Measurements from ENCODE around the gene SHISA5.
"Not testable (repeated sequence)": the region's sequence is repeated elsewhere in the genome, so short reads cannot be mapped to it uniquely, and the experiment has no call there.

The SHISA5 gene

DNA sequence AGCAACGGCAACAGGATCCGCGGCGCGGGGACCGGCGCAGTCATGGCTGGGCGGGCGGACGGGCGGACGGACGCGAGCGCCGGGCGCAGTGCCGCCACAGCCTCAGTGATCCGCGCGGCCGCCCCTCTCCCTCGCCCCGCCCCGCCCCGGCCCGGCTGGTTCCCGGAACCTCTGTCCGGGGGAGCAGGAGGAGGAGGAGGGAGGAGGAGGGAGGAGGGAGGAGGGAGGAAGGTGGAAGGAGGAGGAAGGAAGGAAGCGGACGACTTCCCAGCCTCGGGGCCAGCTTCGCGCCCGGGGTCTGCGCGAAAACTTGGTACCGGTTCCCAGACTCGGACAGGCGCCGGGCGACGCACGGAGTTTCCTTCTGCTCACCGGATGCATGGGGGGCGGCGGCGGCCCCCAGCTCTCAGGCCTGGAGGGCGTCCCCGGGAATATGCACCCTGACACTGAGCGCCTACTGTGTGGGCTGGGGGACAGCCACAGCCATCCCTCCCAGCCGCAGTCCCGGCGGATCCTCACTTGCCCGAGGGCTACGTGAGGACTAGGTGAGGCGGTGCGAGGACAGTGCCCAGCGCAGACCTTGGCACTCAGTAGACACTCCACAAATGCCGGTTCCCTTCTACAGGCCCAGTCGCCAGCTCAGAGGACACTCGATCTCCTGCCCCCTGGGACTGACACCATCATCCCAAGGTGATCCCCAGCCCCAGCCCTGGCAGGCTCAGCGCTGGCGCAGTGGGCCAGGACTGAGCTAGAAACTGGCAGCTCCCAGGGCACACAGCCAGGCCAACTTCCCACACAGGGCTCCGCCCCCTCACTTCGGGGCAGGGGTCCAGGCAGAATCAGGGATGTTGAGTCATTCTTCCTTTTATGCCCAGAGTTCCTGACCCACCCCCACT is at the start of gene SHISA5:
SHISA5 (minus strand) TSS at position 124 of the 896 bp plus-strand sequence; CDS start at position 44, 80 bp downstream.
- peak within 1 kb of the TSS; percentile 66 for H3K4me3 ChIP-seq (ENCODE audit: low read depth, low read length)

DNA sequence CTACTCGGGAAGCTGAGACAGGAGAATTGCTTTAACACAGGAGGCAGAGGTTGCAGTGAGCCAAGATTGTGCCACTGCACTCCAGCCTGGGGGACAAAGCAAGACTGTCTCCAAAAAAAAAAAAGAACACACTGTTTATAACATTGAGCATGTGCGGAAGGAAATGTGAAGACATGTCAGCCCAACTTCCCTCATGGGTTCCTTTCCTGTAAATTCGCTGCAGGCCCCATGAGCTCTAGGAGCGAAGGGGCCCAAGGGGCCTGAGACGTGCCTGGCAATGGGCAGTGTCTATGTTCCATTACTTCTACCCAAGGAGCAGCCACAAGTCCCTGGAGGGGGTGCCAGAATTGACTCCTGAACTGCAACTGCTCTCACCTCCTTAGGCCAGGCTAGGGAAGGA is 49.4 kb upstream of the SHISA5 start:
- no peak overlapping the region for H3K4me3 ChIP-seq (ENCODE audit: low read depth, low read length)

DNA sequence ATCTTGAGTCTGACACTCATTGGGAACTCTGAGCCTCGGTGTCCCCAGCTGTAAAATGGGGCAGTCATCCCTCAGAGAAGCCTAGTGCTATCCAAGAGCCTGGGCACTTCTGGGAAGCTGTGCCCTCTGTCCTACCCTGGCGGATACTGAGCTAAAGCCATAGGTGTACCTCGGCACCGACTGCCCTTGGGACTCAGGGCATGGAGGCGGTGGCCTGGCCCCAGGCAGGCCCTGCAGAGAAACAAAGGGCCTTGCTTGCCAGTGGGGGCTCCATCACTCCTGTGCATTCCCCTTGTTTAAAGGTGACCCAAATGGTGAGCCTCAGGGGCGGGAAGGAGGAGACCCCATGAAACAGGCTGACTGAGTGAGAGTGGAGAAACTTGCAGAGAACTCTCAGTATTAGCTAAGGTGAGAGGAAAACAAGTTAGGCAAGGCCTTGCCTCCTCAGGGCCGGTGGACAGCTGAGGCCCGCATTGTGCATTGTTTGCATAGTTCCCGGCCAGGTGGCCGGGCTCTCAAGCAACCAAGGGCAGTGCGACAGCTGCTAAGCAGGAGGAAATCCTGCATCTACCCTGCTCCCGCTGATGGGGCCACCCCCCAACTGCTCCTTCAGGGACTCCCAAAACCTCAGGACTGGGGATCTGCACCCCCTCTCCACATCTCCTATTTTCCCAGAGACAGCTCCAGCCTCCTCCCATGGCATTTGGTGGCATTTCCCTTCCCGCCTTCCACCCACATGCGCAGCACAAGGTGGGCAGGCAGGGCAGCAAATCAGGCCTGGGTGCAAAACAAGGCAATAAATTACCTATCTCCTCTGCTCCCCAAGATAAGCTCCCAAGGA is 48.4 kb upstream of the SHISA5 start:
- H3K4me3 ChIP-seq (ENCODE audit: low read depth, low read length) = no peak overlapping the region

DNA sequence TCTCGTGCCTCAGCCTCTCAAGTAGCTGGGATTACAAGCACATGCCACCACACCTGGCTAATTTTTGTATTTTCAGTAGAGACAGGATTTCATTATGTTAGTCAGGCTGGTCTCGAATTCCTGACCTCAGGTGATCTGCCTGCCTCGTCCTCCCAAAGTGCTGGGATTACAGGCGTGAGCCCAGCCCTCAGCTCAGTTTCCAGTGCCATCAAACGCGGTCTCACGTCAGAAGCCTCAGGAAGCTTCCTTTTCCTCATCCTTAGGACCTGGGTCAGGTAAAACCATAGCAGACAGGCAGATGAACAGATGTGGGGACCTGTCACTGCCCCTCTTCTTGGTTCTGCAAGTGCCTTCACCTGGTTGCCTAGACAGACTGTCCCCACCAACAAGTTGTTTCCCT is 47.7 kb upstream of the SHISA5 start:
- not testable (repeated sequence) for H3K4me3 ChIP-seq (ENCODE audit: low read depth, low read length)

DNA sequence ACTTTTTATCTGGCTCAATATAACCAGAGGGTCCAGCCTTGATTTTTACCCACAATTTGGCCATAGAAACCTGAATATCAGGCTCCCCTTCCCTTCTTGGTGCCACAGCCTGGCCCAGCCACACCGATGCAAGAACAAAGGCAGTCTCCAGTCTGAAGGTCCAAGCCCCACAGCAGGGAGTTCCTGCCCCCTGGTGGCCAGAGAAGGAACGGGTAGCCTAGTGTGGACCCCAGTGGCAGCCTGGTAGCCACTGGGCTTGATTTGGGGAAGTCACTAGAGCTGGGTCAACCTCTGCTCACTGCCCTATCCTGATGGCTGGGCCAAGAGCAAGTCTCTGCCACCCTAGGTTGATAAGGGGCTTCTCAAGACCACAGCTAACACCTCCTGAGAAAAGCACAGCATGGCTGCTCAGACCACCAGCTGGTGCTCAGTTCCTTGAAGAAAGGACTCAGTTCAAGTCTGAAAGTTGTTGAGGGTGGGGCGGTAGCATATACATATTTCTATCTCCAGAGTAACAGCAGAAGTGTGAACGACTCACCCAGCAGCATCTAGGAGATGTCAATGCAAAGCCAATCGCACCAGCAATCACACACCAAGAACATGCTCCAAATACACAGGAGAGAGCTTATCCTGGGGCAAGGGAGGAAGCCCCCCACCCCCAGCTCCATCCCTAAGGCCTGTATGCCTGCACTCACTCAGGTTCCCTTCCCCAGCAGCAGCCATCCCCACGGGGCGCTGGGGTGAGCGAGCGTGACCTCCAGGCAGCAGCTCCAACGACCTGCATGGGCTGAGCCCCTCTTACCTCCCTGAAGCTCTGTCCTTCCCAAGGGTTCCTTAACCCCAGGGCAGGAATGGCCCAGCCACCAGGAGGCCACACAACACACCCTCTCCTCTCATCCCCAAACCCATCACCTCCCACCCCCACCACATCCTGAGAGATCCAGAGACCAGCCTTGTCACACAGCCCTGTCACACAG is 45.0 kb upstream of the SHISA5 start:
- no peak overlapping the region for H3K4me3 ChIP-seq (ENCODE audit: low read depth, low read length)

DNA sequence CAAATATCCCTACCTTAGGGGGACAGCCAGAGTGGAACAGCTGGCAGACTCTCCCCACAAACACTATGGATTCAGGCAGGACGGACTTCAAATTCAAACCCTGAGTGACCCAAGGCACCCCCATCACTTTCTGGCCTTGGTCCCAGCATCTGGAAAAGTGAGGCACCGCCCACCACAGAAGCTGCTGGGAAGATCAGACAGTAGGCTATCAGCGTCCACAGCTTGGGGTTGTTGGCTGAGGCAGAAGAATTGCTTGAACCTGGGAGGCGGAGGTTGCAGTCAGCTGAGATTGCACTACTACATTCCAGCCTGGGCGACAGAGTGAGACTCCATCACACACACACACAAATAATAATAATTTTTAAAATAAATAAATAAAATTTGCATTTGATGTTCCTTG is 44.2 kb upstream of the SHISA5 start:
- H3K4me3 ChIP-seq (ENCODE audit: low read depth, low read length) = no peak overlapping the region

DNA sequence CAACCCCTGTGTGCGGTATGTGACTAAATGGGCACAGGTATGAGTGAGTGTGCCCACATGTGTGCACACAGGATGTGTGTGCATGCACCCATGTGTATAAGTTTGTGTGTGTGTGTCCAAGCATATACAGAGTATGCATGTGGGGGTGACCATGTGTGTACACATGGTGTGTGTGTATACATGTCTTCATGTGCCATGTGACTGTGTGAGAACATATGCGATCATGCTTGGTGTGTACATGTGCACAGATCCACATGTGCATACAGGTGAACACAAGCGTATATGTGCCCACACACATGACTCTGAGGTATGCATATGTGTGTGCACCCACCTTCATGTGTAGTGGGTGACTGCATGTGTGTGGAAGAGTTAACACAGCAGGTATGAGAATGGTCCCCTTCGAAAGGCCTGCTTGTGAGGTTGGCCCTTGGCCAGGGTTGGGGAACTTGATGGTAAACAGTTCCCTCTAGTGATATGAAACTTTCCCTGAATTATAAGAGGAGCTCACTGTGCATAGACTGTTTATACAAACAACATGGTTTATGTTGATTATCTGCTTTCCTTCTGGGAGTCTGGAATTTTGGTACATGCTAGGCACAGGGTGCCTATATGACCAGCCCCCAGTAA is 42.3 kb upstream of the SHISA5 start:
- no peak overlapping the region for H3K4me3 ChIP-seq (ENCODE audit: low read depth, low read length)

GRCh38 chr3:48544141-48544540 is 40.2 kb upstream of the SHISA5 start:
- H3K4me3 ChIP-seq (ENCODE audit: low read depth, low read length) = no peak overlapping the region

GRCh38 chr3:48543271-48543866 is 39.4 kb upstream of the SHISA5 start:
- no peak overlapping the region for H3K4me3 ChIP-seq (ENCODE audit: low read depth, low read length)

DNA sequence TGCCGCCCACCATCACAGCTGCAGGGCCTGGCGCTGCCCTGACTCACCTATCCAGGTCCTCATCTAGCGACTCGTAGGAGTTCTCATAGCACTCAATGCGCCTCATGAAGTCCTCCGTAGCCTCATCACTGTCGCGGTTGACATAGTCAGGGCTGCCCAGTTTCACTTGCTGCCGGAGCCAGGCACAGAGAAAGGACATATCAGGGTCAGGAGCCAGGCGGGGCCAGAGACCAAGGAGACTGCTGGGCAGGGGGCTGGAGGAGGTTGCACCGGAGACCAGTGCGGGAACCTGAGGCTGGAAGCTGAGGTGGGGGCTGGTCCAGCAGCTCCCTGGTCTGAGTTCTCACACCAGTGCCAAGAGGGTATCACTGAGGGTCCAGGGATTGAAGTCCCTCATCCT is 34.5 kb upstream of the SHISA5 start:
- H3K4me3 ChIP-seq (ENCODE audit: low read depth, low read length) = no peak overlapping the region

DNA sequence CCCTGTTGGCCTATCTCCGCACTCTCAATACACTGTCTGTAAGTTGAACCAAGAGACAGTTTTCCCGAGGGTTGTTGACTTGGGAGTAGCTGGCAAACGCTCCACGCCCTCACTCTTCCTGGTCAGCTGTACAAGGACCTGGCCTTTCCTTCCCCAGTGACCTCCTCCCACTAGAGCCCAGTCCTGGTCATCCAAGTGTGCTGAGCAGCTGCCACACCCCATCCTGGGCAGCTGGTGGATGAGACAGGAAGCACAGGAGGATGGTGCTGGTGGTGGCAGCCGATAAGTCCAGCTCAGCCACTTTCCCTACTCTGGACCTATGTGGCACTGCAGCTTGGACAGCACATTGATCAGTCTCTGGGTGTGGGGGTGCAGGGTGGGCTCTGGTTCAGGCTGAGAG is 32.8 kb upstream of the SHISA5 start:
- H3K4me3 ChIP-seq (ENCODE audit: low read depth, low read length) = no peak overlapping the region

DNA sequence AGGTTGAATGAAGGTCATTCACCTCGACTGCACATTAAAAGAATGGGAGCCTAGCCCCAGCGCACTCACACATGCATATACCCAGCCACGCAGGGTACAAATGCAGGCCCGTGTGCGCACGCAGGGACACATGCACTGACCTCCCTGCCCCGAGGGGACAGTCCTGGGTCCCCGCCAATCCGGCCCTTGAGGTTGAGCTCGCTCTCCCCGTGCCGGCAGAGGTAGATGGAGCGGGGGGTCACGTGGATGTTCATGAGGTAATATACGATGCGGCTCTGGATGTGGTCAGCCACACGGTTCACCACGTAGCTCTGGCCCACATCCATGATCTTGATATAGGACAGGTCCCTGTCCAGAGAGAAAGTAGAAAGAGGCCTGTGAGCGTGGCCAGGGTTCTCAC is 32.1 kb upstream of the SHISA5 start:
- H3K4me3 ChIP-seq (ENCODE audit: low read depth, low read length) = no peak overlapping the region

GRCh38 chr3:48535578-48535977 is 31.6 kb upstream of the SHISA5 start:
- H3K4me3 ChIP-seq (ENCODE audit: low read depth, low read length) = no peak overlapping the region

GRCh38 chr3:48532977-48533337 is 29.0 kb upstream of the SHISA5 start:
- H3K4me3 ChIP-seq (ENCODE audit: low read depth, low read length) = no peak overlapping the region

GRCh38 chr3:48532271-48532976 is 28.4 kb upstream of the SHISA5 start:
- H3K4me3 ChIP-seq (ENCODE audit: low read depth, low read length) = no peak overlapping the region

- not testable (repeated sequence) for H3K4me3 ChIP-seq (ENCODE audit: low read depth, low read length)
Observed at GRCh38 chr3:48530701-48531100, 26.7 kb upstream of the SHISA5 start.

DNA sequence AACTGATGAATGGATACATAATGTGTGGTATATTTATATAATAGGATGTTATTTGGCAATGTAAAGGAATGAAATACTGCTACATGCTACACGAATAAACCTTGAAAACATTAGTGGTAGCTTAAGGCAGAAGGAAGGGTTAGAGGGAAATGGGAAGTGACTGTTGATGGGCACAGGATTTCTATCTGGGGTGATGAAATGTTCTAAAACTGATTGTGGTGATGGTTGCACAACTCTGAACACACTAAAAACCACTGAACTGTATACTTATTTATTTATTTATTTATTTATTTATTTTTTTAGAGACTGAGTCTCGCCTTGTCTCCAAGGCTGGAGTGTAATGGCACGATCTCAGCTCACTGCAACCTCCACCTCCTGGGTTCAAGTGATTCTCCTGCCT is 24.8 kb upstream of the SHISA5 start:
- H3K4me3 ChIP-seq (ENCODE audit: low read depth, low read length) = no peak overlapping the region

DNA sequence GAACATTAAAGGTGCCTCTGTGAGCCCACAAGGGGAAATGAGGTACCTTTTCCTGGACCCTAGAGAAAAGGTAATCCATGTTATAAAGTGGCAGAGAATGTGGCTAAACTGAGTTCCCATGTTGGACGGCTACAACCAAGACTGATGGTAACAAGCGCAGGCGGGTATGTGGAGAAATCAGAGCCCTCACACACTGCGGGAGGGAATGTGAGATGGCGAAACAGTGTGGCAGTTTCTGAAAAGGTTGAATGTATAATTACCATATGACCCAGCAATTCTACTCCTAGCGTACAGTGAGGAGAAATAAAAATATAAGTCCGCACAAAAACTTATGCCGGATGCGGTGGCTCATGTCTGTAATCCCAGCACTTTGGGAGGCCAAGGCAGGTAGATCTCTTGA is 24.1 kb upstream of the SHISA5 start:
- no peak overlapping the region for H3K4me3 ChIP-seq (ENCODE audit: low read depth, low read length)

DNA sequence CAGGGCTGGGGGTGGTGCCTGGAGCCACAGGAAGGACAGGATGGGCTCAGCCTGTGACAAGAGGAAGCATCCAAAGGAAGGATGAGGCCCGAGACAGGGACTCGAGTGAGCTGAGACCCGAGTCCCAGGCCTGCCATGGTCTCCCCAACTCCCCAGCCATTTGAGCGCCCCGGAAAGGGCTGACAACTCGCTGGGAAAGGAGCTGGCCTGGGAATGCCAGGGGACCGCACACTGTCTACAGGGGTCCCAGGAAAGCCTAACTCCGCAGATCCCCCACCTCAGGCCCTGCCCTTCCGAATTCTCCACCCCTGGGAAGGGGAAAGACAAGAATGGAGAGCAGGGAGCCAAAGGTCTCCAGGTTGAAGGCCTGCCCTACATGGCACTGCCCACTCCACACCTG is 21.0 kb upstream of the SHISA5 start:
- no peak overlapping the region for H3K4me3 ChIP-seq (ENCODE audit: low read depth, low read length)
